ENCODE results near the gene RNF150.

RNF150 gene

DNA sequence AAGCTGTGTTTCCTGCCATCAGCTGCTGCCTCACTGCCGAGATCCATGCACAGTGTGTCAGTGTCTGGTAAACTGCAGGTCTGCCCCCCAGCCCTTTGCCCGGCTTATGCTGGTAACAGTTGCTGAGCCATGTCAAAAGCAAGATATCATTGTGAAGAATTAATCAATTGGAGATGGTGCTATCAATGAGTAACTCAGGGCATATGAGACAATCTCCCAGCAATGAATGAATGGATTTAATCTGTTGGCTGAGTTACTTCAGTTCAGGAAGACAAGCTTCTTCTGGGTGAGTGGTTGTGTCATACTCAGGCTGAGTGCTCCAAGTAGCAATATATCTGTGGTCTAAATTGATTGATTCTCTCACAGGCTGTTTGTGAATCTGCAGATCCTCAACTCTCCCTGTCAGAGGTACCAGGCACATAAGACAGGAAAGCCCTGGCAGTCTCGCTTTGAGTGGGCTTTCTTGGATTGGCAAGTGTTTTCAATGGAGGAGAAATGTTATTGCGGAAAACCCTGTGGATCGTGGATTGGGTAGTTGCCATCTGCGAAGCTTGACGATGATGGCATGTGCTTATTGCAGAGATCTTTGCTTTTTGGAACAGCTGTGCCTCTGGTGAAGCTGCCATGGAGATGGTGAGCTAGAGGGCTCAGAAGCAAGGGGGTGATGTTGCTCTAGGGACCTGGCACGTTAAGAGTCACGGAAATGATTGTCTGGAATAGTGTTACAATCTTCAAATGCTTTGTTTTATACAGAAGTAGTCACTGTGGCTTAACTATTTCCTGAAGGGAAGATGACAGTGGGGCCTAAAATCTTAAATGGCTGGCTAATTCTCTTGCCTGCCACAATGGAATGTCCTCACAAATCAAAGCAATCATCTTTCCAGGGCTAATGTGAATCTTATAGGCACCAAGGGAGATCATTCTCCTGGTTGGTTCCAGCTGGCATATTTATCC lies 229.5 kb downstream of the RNF150 start:
- DNase-seq = peak; percentile 62

DNA sequence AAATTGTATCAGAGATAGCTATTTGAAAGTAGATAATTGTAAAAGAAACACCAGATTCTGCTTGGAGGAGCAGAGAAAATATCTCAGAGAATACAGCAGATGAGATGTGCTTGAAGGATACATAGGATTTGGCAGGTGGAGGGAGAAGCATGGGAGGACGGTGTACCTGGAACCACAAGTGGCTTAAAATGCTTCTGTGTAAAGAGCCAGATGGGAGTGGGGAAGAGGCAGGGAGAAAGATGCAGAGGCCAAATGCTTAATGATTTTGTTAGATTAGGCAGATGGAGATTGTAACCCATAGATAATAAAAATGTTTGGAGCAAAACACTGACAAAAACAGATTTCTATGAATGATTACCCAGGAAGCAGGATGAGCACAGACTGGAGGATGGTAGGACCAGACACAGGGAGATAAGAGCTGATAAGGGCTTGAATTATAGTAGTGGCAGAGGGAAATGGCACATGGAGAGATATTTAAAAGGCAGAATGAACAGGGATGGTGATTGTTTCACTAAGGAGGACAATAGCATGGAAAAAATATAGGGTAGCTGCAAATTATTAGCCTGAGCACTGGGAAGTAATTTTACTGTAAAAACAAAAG lies 231.4 kb downstream of the RNF150 start:
- DNase-seq = no peak

DNA sequence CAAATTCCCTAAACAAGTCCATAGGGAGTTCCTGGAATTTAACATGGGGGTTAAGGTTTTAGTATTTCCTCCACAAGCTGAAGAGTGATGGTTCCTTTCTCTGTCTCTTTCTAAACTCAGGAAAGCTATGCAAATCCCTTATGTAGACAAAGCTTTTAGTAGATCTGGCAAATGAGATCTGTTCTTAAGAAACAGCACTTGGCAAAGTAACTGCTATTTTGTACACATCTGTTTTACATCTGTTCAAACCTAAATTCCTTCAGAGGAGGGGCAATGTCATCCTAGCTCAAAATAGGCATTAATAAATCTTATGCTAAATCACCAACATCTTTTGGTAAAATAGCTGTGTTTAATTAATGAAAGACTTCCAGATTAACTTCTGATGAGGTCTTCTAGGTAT lies 239.3 kb downstream of the RNF150 start:
- peak; percentile 69 for DNase-seq

DNA sequence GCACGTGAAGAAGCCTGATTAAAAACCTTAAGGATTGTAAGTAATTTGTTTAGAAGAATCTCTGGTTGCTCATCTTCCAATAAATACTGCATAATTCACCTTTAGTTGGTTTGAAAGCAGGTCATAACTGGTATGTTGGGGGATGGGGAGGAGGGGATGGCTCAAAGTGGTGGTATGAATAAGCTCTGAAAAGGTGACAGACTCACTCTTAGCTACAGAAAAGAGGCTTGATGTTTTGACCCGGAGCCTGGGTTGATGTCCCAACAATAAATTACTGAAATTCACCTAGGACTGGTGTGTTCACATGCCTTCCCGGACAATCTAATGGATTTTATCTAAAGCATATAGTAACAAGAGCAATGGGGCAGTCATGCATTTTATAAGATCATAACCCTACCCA lies 245.2 kb downstream of the RNF150 start:
- DNase-seq = no peak

DNA sequence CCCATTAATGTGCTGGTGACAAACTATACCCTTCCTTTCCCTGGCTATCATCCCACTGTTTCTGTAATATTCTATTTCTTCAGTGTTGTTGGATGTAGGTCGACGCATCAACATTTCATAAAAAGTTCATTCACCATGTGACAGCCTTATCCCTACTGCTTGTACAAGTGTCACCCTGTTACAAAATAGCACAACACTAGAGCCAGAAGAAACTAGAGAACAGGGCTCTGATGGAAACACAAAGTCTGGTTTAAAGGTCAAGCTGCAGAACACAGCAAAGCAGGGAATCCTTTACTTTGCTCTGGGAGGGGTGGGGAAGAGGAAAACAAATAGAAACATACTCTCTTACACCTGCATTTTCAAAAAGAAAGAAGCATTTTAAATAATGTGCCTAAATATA lies 245.8 kb downstream of the RNF150 start:
- no peak for DNase-seq

DNA sequence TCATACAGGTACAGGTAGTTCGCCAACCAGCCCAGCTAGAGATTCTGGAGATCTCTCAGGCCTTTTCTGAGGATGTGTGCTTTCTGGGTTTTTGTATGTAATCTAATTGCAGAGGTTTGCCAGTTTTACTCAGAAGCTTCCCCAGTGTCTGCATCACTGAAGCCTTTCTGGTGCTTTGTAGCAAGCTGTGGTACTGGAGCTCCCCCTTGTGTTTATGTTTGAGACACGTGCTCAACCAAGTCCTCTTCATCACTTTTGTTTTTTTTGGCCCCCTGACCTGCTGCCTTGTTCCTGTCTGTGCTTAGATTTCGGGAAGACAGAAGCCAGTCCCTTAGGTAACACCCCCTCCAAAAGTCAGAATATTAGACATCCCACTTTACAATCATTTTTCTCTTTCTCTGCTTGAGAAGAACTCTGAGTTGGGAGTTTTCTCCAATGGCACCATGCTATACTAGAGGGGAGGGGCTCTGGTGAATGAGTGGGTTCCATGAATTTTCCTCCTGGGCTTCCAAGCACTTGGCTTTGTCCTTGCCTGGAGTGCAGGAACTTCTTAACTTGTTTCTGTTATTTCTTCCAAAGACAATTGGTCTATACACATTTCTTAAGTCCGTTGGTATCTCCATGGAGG lies 248.7 kb downstream of the RNF150 start:
- peak; percentile 73 for DNase-seq

DNA sequence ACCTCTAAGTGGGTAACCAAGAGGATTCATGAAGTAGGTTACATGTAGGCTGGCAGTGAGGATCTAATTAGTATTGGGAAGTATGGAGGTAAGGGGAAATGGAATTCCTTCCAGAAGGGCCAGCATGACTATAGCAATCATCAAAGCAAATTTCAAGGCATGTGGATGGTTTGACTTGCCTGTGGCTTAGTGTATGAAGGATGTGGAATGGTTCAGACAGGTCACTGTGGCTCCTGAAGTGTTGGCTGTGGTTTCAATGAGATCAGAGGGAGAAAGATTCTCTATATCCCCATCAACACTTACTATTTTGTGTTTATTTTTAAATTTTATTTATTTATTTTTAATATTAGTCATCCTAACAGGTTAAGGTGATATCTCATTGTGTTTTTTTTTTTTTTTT lies 255.5 kb downstream of the RNF150 start:
- peak; percentile 15 for DNase-seq

DNA sequence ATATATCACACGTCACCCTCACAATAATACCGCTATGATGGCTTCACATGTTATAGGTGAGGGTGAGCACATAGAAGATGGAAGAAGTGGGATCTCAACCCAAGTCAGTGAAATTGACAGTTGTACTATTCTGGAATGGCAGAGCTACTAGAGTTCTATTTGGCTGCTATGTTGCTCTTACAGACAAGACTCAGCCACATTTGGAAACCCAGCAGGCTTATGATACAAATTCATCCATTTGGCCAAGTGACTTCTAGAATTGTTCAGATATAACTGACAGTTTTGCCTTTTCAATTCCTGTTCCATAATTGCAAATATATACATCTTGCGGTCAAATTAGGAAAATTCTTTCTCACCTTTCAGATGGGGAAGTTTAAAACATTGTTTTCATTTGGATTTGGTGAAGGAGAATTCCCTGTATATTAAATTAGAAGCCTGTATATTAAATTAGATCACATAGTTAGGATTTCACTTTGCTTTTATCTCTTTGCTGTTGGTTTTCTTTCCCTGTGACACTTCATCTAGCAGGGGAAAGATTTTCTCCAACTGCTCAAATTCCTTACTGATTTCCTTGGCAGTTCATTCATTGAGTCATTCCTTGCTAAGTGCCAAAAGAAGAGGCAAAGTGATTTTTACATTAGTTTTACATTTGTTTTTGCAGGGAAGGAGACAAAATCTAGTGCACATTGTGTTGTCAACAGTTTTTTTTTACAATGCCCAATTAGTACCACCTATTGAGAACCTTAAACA lies 256.5 kb downstream of the RNF150 start:
- DNase-seq = peak; percentile 65

DNA sequence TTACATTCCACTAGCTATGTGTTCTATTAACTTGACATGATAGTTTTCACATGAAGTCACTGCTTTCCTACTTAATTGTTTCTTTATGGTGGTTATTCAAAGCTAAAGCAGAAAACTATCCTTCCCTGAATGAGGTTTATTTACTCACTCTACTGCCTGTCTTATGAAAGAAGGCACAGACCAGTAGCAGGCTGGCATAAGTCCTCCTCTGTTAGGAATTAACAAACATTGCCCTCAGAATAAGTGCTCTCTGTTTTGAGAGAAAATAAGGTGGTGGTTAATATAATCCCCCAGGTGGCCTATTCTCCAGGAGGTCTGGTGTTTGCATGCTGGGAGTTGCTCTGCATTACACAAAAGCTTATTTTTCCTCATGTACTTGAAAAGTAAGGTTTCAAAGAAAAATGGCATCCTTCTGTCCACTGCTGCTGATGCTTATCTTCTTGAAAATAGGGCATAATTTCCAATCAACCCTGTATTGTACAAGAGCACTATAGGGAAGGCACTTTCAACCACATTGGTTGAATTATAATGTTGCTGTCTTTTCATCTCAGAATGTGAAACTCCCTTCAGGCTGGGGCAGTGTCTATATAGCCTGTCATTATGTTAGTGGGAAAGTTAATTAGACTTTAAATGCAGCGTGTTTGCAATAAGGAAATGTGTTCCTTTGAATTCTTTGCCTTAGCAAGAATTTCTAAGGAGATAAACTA lies 257.4 kb downstream of the RNF150 start:
- DNase-seq = no peak

DNA sequence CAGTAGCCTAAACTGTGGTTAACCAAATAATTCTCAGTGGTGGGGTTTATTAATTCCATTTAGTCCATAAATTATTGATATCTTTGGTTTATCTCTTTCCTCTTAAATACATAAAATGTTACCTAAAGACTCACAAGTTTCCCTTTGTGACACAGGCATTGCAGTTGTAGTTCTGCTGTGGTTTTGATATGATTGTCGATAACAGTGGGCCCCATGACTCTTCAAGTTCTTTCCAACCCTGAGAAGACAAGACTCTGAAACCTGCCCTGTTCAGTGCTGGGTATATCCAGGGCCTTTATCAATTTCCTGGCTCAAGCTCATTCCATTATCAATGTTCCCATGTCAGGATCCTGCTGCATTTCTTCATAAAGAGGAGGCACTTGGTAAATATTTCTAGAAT lies 259.2 kb downstream of the RNF150 start:
- DNase-seq = no peak

DNA sequence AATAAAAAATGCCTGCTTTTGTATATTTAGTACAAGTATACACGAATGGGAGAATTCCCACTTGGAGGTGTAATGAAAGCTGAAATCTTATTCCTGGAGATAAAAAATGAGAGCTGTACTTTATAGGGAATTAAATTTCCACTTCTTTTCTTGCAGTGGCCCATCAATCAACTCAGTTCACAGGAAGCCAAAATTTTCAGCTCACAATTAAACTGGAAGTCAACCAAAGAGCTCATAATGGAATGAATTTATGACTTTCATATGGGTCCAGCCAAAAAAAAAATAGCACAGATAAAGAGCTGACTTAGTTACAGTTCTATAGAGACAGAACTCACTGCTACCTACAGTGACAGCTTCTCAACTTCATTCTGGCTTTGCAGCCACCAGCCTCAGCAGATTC lies 261.9 kb downstream of the RNF150 start:
- no peak for DNase-seq

DNA sequence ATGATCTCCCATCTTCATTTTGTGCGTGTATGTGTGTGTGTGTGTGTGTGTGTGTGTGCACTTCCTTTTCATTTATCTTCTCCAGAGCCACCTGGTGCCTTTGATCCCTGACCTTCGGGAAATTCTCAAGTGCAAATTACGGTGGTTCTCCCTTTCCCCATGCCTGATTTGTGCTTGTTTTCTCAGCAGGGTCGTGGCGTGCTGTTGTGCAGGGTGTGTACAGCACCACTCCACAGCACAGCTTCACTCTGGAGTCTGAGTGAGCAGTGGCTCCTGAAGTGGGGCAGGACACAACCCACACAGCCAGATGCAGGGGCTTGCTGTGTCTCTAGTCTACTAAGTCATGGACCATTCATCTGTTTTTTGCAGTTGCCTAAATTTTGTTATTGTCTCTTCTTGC lies 262.8 kb downstream of the RNF150 start:
- DNase-seq = no peak

DNA sequence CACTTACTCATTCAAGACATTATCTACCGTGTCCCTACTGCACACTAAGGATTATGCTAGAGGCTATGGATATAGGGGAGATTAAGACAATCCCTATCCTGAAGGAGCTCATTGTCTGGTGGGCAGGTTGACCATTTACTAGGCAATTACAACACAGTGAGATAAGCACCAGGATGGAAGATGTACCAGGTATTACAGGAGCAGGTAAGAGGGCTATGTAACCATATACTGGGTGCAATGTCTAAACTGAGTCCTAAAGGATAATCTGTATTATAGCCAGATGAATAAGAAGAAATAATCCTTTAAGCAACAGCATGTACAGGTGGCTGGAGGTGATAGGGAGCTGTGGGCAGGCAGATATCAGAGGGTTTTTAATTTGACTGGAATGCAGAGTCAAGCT lies 263.8 kb downstream of the RNF150 start:
- no peak for DNase-seq

DNA sequence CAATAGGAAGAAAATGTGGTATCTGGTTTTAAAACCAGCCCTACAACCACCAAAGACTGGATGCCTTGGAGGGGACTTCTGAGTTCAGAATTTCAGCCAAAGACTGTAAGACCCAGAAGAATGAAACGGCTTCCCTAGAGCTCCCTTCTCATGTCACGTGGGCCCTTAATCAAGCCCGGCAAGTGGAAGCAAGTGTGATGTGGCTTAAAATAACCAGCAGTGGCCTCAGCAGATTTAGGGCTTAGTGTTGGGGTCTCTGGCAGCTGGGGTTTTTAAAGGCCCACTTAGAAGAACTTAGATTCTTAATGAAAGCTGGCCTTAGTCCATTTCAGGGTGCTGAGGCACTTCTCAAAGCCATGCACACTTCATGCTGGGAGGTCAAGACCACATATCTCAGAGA lies 265.9 kb downstream of the RNF150 start:
- DNase-seq = no peak

DNA sequence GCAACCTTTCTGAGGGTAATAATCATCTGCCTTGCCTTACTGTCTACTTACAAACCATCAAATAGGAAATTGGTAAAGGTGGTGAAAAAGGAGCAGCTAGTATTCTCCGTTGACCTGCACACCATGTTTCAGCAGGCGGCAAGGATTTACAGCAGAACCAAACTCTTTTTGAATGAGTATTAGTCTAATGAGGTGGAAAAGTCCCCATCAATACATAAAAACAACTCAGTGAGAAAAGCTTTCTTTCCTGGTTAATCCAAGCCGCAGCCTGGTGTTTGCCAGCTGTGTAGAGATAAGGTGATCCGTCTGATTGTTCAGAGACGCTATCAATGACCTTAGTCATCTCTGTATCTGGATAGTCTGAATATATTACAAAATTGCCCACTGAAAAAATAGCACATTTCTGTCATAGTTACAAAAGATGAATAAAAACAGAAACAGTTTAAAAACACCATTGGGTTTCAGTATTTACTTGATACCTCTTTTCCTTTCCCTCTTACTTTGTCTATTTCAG lies 266.7 kb downstream of the RNF150 start:
- no peak for DNase-seq

DNA sequence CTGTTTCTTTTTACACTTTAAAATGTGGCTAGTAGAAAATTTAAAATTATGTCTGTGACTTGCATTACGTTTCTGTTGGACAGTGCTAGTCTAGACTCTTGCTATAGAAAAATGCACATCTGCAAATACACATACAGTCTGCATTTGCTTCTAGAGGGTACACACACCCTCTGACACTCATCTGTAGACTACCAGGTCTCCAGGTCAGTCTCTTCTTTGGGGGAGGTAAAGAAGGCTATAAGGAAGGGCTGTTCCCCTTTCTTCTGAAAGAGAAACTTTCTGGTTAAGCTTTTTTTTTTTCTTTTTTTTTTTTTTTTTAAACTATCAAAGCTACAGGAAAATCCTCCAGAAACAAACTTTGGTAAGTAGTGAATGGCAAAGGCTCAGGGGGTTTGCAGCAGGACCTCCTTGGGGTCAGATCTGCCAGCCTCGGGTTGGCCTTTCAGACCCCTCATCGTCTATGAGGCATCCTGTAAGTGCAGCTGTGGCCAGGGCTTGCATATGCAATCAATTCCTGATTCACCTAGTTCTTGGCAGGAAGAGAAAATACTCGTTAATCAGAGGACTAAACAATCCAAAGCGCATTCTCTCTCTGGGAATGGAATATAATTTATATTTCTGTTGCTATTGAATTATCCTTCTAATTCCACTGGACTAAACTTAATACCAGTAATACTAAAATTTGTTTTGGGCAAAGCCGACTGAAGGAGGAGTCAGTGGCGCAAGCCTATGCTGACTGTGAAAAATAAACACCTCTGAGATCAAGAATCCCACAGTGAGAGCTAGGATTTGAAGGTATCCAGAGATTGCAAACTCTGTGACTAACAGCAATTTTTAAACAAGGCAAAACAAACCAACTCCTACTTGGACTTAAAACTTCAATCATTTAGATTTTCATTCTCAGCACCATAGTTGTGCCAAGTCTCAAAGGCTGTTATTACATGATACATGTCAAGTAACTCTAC lies 267.7 kb downstream of the RNF150 start:
- DNase-seq = no peak

DNA sequence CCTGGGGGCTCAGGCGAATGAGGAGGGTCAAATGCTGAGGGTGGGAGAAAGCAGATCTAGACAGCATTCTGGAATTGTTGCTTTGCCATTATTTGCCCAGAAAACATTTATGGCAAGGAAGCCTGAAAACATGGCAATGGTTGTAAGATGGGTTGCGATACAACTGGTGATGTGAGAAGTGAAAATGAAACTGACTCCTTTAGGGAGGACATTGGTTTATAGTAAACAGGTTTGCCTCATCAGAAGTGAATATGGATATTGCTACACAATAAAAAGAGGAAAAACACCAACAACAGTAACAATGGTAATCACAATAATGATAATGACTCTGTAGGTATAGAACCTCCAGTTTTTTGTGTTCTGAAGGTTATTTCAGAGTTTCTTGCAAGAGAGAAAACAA lies 270.1 kb downstream of the RNF150 start:
- DNase-seq = no peak

DNA sequence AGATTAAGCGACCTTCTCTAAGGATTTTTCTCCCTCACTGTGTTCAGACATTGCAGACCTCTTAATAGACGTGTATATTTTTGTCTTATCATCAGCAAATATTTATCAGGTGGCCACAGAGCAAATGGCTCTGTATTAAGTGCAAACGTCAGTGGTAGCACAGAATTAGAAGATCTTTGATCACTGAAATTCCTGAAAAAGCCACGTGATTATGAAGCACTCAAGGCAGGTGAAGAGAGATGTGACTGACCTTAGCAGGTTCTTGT lies 271.2 kb downstream of the RNF150 start:
- DNase-seq = no peak

DNA sequence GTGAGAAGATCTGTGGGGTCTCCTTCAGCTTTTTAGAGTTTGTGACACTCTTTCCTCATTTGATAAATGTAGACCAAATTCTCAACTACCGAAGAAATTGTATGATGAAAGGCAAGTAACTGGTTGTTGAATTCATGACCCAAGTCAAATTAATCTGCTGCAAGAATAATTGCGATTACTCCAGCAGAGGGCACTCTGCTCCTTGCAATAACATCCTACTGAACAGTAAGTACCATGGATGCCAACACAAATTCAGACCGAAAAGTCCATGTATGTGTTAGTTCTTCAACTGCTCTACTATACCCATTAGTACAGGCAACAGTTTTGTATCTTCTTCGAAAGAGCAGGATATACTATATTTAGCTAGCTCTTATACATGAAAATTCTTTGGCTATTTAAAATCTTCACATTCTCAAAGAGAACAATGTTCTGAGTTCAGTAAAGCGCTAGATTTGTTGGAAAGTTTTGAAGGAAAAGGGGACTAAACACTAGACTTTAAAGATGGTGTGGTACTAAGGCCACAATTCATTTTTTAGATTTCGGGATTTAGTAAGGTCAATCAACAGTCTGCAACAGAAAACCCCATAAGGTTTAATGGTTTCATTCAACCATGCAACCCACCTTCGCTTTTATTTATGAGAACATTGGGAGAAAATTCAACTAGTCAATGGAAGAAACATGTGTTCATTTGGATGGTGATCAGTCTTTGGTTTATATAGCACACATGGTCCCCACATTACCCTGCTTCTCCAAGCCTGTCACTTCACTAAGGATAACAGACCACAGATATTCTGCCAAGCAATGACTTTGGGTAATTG lies 271.7 kb downstream of the RNF150 start:
- DNase-seq = peak; percentile 81

DNA sequence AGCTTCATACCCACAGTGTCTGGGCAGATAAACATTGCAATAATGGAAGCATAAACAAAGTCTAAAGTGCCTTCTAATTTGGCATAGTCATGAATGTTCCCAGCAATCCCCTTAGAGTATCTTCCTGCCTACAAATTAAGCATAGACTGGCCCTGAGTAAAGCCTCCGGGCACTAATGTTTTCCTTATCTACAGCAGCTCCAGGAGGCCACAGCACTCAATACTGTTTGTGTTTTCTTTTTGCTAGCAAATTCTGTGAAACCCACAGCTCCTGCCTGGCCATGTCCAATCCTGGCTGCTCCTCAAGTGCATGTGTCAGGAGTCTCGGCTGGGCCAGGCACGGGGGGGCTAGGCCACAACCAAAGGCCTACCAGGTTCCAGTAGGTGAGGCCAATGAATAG lies 274.4 kb downstream of the RNF150 start:
- no peak for DNase-seq

DNA sequence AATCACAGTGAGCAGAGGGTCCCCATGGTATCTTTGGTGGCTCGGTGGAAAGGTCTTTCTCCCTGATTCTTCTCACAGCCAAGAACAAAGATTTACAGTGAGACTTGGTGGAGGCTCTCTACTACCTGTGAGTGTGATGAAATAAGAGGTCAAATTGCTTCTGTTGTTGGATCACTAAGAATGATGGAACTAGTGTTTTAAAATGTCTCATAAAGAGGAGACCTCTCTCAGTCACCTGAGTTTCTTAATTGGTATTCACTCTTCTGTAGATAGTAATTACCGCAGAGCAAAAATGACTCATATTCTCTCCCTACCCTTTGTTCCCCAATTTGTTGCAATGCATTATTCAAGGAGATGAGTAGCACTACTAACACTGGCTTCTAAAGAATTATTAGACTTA lies 276.2 kb downstream of the RNF150 start:
- DNase-seq = no peak

Data from fibroblast of skin of right biceps (primary cell).